Measurements from ENCODE around the gene ZSWIM9.

The ZSWIM9 gene

GRCh38 chr19:48147597-48148175 lies 22.8 kb upstream of the ZSWIM9 start:
- H3K4me1 ChIP-seq (ENCODE audit: control insufficient read depth, insufficient read depth, low read length): no peaks in the 10 kb centered on the region
- H3K36me3 ChIP-seq (ENCODE audit: control insufficient read depth, insufficient read depth, low read length, severe bottlenecking): no peaks in the 10 kb centered on the region
- H3K27me3 ChIP-seq (replicated peaks; ENCODE audit: control insufficient read depth, insufficient read depth, low read length): no peaks in the 10 kb centered on the region

GRCh38 chr19:48148576-48148975 lies 21.9 kb upstream of the ZSWIM9 start:
- Histone ChIP-seq H3K9ac (ENCODE audit: low read length) (no peak overlapping the region), H3K4me1 (ENCODE audit: control insufficient read depth, insufficient read depth, low read length) (no peaks in the 10 kb centered on the region), H3K27me3 (replicated peaks; ENCODE audit: control insufficient read depth, insufficient read depth, low read length) (no peaks in the 10 kb centered on the region), H3K36me3 (ENCODE audit: control insufficient read depth, insufficient read depth, low read length, severe bottlenecking) (no peaks in the 10 kb centered on the region), H3K9me3 (ENCODE audit: control insufficient read depth, low read length) (no peaks in the 10 kb centered on the region), H3K4me3 (ENCODE audit: low read length) (no peak overlapping the region)
- DNase-seq (ENCODE audit: low read depth): no peak

More at GRCh38 chr19:48147597-48148175, 22.8 kb upstream of the ZSWIM9 start:
- Histone ChIP-seq H3K9me3 (ENCODE audit: control insufficient read depth, low read length) (no peaks in the 10 kb centered on the region), H3K9ac (ENCODE audit: low read length) (no peak overlapping the region), H3K4me3 (ENCODE audit: low read length) (no peak overlapping the region)
- no peak for DNase-seq (ENCODE audit: low read depth)

- no peak for DNase-seq (ENCODE audit: low read depth)
- no peak overlapping the region for H3K4me3 ChIP-seq (ENCODE audit: low read length)
- no peaks in the 10 kb centered on the region for H3K27me3 ChIP-seq (replicated peaks; ENCODE audit: control insufficient read depth, insufficient read depth, low read length)
- H3K36me3 ChIP-seq (ENCODE audit: control insufficient read depth, insufficient read depth, low read length, severe bottlenecking): no peaks in the 10 kb centered on the region
- no peaks in the 10 kb centered on the region for H3K9me3 ChIP-seq (ENCODE audit: control insufficient read depth, low read length)
- H3K9ac ChIP-seq (ENCODE audit: low read length): no peak overlapping the region
- H3K4me1 ChIP-seq (ENCODE audit: control insufficient read depth, insufficient read depth, low read length): no peaks in the 10 kb centered on the region
Observed at GRCh38 chr19:48149430-48149829, 21.1 kb upstream of the ZSWIM9 start.

- H3K36me3 ChIP-seq (ENCODE audit: control insufficient read depth, insufficient read depth, low read length, severe bottlenecking): no peaks in the 10 kb centered on the region
- H3K9me3 ChIP-seq (ENCODE audit: control insufficient read depth, low read length): no peaks in the 10 kb centered on the region
- no peak overlapping the region for H3K9ac ChIP-seq (ENCODE audit: low read length)
- peak; percentile 86 for DNase-seq (ENCODE audit: low read depth)
- H3K4me1 ChIP-seq (ENCODE audit: control insufficient read depth, insufficient read depth, low read length): no peaks in the 10 kb centered on the region
- no peak overlapping the region for H3K4me3 ChIP-seq (ENCODE audit: low read length)
- no peaks in the 10 kb centered on the region for H3K27me3 ChIP-seq (replicated peaks; ENCODE audit: control insufficient read depth, insufficient read depth, low read length)
Observed at GRCh38 chr19:48152551-48152950, 17.9 kb upstream of the ZSWIM9 start.

- no peak for DNase-seq (ENCODE audit: low read depth)
- H3K36me3 ChIP-seq (ENCODE audit: control insufficient read depth, insufficient read depth, low read length, severe bottlenecking): no peaks in the 10 kb centered on the region
- H3K9me3 ChIP-seq (ENCODE audit: control insufficient read depth, low read length): no peaks in the 10 kb centered on the region
- no peaks in the 10 kb centered on the region for H3K27me3 ChIP-seq (replicated peaks; ENCODE audit: control insufficient read depth, insufficient read depth, low read length)
- no peak overlapping the region for H3K4me3 ChIP-seq (ENCODE audit: low read length)
- no peaks in the 10 kb centered on the region for H3K4me1 ChIP-seq (ENCODE audit: control insufficient read depth, insufficient read depth, low read length)
- no peak overlapping the region for H3K9ac ChIP-seq (ENCODE audit: low read length)
Observed at GRCh38 chr19:48154003-48154402, 16.5 kb upstream of the ZSWIM9 start.

- no peaks in the 10 kb centered on the region for H3K4me1 ChIP-seq (ENCODE audit: control insufficient read depth, insufficient read depth, low read length)
- no peak for DNase-seq (ENCODE audit: low read depth)
- H3K9ac ChIP-seq (ENCODE audit: low read length): no peak overlapping the region
- no peak overlapping the region for H3K4me3 ChIP-seq (ENCODE audit: low read length)
- H3K9me3 ChIP-seq (ENCODE audit: control insufficient read depth, low read length): no peaks in the 10 kb centered on the region
- no peaks in the 10 kb centered on the region for H3K27me3 ChIP-seq (replicated peaks; ENCODE audit: control insufficient read depth, insufficient read depth, low read length)
- H3K36me3 ChIP-seq (ENCODE audit: control insufficient read depth, insufficient read depth, low read length, severe bottlenecking): no peaks in the 10 kb centered on the region
Observed at GRCh38 chr19:48158210-48158790, 12.2 kb upstream of the ZSWIM9 start.

- no peaks in the 10 kb centered on the region for H3K27me3 ChIP-seq (replicated peaks; ENCODE audit: control insufficient read depth, insufficient read depth, low read length)
- no peak overlapping the region for H3K4me3 ChIP-seq (ENCODE audit: low read length)
- H3K9me3 ChIP-seq (ENCODE audit: control insufficient read depth, low read length): no peaks in the 10 kb centered on the region
- DNase-seq (ENCODE audit: low read depth): no peak
- peaks cover 13% of the 10 kb centered on the region for H3K4me1 ChIP-seq (ENCODE audit: control insufficient read depth, insufficient read depth, low read length)
- H3K36me3 ChIP-seq (ENCODE audit: control insufficient read depth, insufficient read depth, low read length, severe bottlenecking): no peaks in the 10 kb centered on the region
- no peak overlapping the region for H3K9ac ChIP-seq (ENCODE audit: low read length)
Observed at GRCh38 chr19:48168689-48169088, 1.8 kb upstream of the ZSWIM9 start.

- Histone ChIP-seq H3K4me1 (ENCODE audit: control insufficient read depth, insufficient read depth, low read length) (peaks cover 13% of the 10 kb centered on the region), H3K36me3 (ENCODE audit: control insufficient read depth, insufficient read depth, low read length, severe bottlenecking) (peaks cover 7% of the 10 kb centered on the region), H3K9ac (ENCODE audit: low read length) (no peak overlapping the region), H3K27me3 (replicated peaks; ENCODE audit: control insufficient read depth, insufficient read depth, low read length) (no peaks in the 10 kb centered on the region), H3K9me3 (ENCODE audit: control insufficient read depth, low read length) (no peaks in the 10 kb centered on the region), H3K4me3 (ENCODE audit: low read length) (peak overlapping the region; percentile 86)
- DNase-seq (ENCODE audit: low read depth): peak; percentile 79
Observed at GRCh38 chr19:48169578-48169938, 922 bp upstream of the ZSWIM9 start.

GRCh38 chr19:48170817-48171347 lies 402 bp downstream of the ZSWIM9 start:
- H3K9me3 ChIP-seq (ENCODE audit: control insufficient read depth, low read length): no peaks in the 10 kb centered on the region
- H3K4me1 ChIP-seq (ENCODE audit: control insufficient read depth, insufficient read depth, low read length): peaks cover 7% of the 10 kb centered on the region
- peak overlapping the region; percentile 86 for H3K4me3 ChIP-seq (ENCODE audit: low read length)
- no peak for DNase-seq (ENCODE audit: low read depth)
- H3K36me3 ChIP-seq (ENCODE audit: control insufficient read depth, insufficient read depth, low read length, severe bottlenecking): peaks cover 7% of the 10 kb centered on the region
- peak overlapping the region; percentile 95 for H3K9ac ChIP-seq (ENCODE audit: low read length)
- no peaks in the 10 kb centered on the region for H3K27me3 ChIP-seq (replicated peaks; ENCODE audit: control insufficient read depth, insufficient read depth, low read length)

- Histone ChIP-seq H3K9ac (ENCODE audit: low read length) (no peak overlapping the region), H3K36me3 (ENCODE audit: control insufficient read depth, insufficient read depth, low read length, severe bottlenecking) (peaks cover 7% of the 10 kb centered on the region), H3K27me3 (replicated peaks; ENCODE audit: control insufficient read depth, insufficient read depth, low read length) (no peaks in the 10 kb centered on the region), H3K4me3 (ENCODE audit: low read length) (peak overlapping the region; percentile 86), H3K9me3 (ENCODE audit: control insufficient read depth, low read length) (no peaks in the 10 kb centered on the region), H3K4me1 (ENCODE audit: control insufficient read depth, insufficient read depth, low read length) (peaks cover 7% of the 10 kb centered on the region)
- DNase-seq (ENCODE audit: low read depth): no peak
Observed at GRCh38 chr19:48171710-48172109, 1.2 kb downstream of the ZSWIM9 start.

GRCh38 chr19:48174445-48175030 lies 4.1 kb downstream of the ZSWIM9 start:
- DNase-seq (ENCODE audit: low read depth): no peak
- Histone ChIP-seq H3K27me3 (replicated peaks; ENCODE audit: control insufficient read depth, insufficient read depth, low read length) (no peaks in the 10 kb centered on the region), H3K4me1 (ENCODE audit: control insufficient read depth, insufficient read depth, low read length) (peaks cover 7% of the 10 kb centered on the region), H3K4me3 (ENCODE audit: low read length) (no peak overlapping the region), H3K9me3 (ENCODE audit: control insufficient read depth, low read length) (no peaks in the 10 kb centered on the region), H3K9ac (ENCODE audit: low read length) (no peak overlapping the region), H3K36me3 (ENCODE audit: control insufficient read depth, insufficient read depth, low read length, severe bottlenecking) (peaks cover 7% of the 10 kb centered on the region)
